Suprapubic skin (tissue), 4 donors: ENCODE data around the gene DDX19B.

Experiments
- EP300 ChIP-seq: sonication (generic); formaldehyde crosslinking; IDR thresholded peaks from one replicate; pipeline ENCODE4 v1.6.1; 2017; ENCODE audit warnings: antibody characterized with exemption
- POLR2A ChIP-seq, 2 donors: fragments of 450-650 bp; IDR thresholded peaks; one replicate each; pipeline ENCODE4 v1.6.1; 2017; ENCODE audit warnings: antibody characterized with exemption in 2 of 2, mild to moderate bottlenecking in 2 of 2, moderate library complexity in 2 of 2
- POLR2AphosphoS5 ChIP-seq, 3 donors: sonication (generic); formaldehyde crosslinking; IDR thresholded peaks; one replicate each; pipeline ENCODE4 v1.6.1; 2017; ENCODE audit warnings: antibody characterized with exemption in 3 of 3
- TF ChIP-seq, protein P1 (sequence below), 2 donors: fragments of 200-600 bp in 1 of 2; fragments of 450-650 bp in 1 of 2; sonication (generic) in 1 of 2; IDR thresholded peaks; one replicate each; pipeline ENCODE4 v1.5.1; 2016 to 2019; ENCODE audit warnings: antibody characterized with exemption in 2 of 2, mild to moderate bottlenecking in 1 of 2, moderate library complexity in 1 of 2

GRCh38 chr16:70378869-70379493, 80.0 kb downstream of the DDX19B start:
- TF ChIP-seq EP300: no peak
- TF ChIP-seq POLR2A (IDR thresholded peaks at IDR 0.05): no peak
- TF ChIP-seq, protein P1, sequence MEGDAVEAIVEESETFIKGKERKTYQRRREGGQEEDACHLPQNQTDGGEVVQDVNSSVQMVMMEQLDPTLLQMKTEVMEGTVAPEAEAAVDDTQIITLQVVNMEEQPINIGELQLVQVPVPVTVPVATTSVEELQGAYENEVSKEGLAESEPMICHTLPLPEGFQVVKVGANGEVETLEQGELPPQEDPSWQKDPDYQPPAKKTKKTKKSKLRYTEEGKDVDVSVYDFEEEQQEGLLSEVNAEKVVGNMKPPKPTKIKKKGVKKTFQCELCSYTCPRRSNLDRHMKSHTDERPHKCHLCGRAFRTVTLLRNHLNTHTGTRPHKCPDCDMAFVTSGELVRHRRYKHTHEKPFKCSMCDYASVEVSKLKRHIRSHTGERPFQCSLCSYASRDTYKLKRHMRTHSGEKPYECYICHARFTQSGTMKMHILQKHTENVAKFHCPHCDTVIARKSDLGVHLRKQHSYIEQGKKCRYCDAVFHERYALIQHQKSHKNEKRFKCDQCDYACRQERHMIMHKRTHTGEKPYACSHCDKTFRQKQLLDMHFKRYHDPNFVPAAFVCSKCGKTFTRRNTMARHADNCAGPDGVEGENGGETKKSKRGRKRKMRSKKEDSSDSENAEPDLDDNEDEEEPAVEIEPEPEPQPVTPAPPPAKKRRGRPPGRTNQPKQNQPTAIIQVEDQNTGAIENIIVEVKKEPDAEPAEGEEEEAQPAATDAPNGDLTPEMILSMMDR (IDR thresholded peaks at IDR 0.05): no peak
- TF ChIP-seq POLR2AphosphoS5 (IDR thresholded peaks at IDR 0.05): no peak
